Thymus (tissue), 11 donors: ENCODE results near the gene TIRAP. TPM values are rescaled to one million over a fixed set of nuclear protein-coding genes. Genes with fewer than 3 reads are reported as not detected.

Experiments used
- DNase-seq, 9 donors: peaks; one replicate each; pipeline ENCODE4 v3.0.0-alpha.2; 2013; ENCODE audit warnings: low spot score in 9 of 9, low read depth in 6 of 9, missing footprints in 1 of 9
- H3K27ac ChIP-seq, 2 donors: one replicate each; pipeline ENCODE4 v1.5.1; 2013; ENCODE audit warnings: control low read depth in 1 of 2, low read depth in 1 of 2, low read length in 1 of 2, mild to moderate bottlenecking in 1 of 2, moderate library complexity in 1 of 2
- H3K27me3 ChIP-seq, 2 donors: one replicate each; pipeline ENCODE4 v1.5.1; 2013; ENCODE audit warnings: low read length in 1 of 2; ENCODE audit not compliant: control insufficient read depth in 2 of 2, insufficient read depth in 1 of 2
- H3K36me3 ChIP-seq, 2 donors: one replicate each; pipeline ENCODE4 v1.5.1; 2013; ENCODE audit warnings: low read length in 1 of 2, mild to moderate bottlenecking in 1 of 2, moderate library complexity in 1 of 2; ENCODE audit not compliant: control insufficient read depth in 2 of 2, insufficient read depth in 2 of 2
- H3K4me1 ChIP-seq, 2 donors: one replicate each; pipeline ENCODE4 v1.5.1; 2013; ENCODE audit warnings: low read length in 2 of 2; ENCODE audit not compliant: control insufficient read depth in 2 of 2, insufficient read depth in 2 of 2
- H3K4me3 ChIP-seq, 2 donors: one replicate each; pipeline ENCODE4 v1.5.1; 2013; ENCODE audit warnings: low read length in 2 of 2, control low read depth in 1 of 2, mild to moderate bottlenecking in 1 of 2
- H3K9me3 ChIP-seq, 2 donors: one replicate each; pipeline ENCODE4 v1.5.1; 2013; ENCODE audit warnings: low read length in 1 of 2, mild to moderate bottlenecking in 1 of 2; ENCODE audit not compliant: control insufficient read depth in 2 of 2, insufficient read depth in 1 of 2
- WGBS: extraction: QIAGEN DNeasy Blood & Tissue Kit; methylation state at CpG from one replicate; pipeline ENCODE4 v1.1.7; 2013; 5-methylcytosine and 5-hydroxymethylcytosine counted together
- polyA plus RNA-seq: library from polyadenylated mRNA; stranded (reverse); fragments of 200-250 nt; gene quantifications from one replicate; pipeline ENCODE4 v1.2.3, GENCODE V29; 2013
- total RNA-seq: library from RNA; stranded (reverse); fragments of 120-200 nt; gene quantifications from one replicate; pipeline ENCODE4 v1.2.4, GENCODE V29; 2013
- donor health status: healthy.

TIRAP gene
- total and polyA plus RNA-seq, 2 donors = 1.8 to 4.8 TPM

DNA sequence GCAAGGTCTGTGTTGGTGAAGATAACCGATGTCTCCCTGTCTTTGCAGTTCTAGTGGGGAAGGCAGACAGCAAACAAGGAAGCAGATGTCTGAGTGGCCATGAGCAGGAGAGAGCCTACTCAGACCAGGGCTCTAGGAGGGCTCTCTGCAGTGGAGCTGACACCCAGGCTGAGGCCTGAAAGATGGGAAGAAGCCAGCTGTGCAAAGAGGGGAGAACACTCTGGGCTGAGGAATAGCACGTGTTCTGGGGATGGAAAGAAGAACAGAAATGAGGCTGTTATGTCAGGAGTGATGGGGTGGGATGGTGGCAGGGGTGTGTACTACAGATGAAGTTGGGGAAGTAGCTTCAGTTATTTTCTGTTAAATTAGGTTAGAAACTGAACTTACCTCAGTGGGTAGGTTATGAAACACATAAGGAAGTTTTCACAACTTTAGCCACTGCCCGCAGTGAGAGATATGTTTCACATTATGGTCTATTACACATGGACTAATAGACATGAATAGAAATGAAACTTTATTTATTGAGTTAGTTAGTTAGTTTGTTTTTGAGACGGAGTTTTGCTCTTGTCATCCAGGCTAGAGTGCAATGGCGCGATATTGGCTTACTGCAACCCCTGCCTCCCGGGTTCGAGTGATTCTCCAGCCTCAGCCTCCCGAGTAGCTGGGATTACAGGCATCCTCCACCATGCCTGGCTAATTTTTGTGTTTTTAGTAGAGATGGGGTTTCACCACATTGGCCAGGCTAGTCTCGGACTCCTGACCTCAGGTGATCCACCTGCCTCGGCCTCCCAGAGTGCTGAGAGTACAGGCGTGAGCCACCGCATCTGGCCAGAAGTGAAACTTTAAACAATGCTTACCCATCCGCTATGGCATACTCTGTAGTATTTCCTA, 28.8 kb downstream of the TIRAP start:
- WGBS = 95% methylated on average over 14 of the region's 14 CpGs
- no peak overlapping the region for H3K27ac ChIP-seq
- H3K27me3 ChIP-seq = no peaks in the 10 kb centered on the region
- no peak for DNase-seq
- no peaks in the 10 kb centered on the region for H3K9me3 ChIP-seq
- no peak overlapping the region for H3K4me3 ChIP-seq
- peaks cover 6 to 19% of the 10 kb centered on the region in 2 donors for H3K36me3 ChIP-seq
- peaks cover 0 to 7% of the 10 kb centered on the region in 2 donors for H3K4me1 ChIP-seq

DNA sequence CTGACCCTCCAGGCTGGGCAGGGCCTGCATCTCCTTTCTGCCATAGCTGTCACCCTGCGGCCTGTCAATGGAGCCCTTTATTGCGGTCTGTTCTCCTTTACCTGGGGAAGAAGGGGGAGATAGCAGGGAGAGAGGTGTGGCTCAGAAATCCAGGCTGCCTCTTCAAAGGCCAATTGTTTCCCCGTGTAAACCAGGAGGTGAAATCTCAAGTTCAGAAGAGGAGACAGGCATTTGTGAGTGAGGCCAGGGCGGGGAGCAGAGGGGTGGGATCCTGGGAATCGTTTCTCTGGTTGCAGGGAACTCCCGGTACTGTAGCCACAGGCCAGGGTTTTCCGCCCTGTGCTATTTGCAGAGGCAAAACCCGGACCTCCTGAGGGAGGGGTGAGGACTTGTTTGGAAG, 30.1 kb downstream of the TIRAP start:
- H3K4me3 ChIP-seq = no peak overlapping the region
- peaks cover 6 to 13% of the 10 kb centered on the region in 2 donors for H3K4me1 ChIP-seq
- H3K36me3 ChIP-seq = peaks cover 5 to 16% of the 10 kb centered on the region in 2 donors
- H3K27me3 ChIP-seq = no peaks in the 10 kb centered on the region
- 94% methylated on average over 8 of the region's 8 CpGs for WGBS
- H3K9me3 ChIP-seq = no peaks in the 10 kb centered on the region
- no peak overlapping the region for H3K27ac ChIP-seq
- DNase-seq = no peak

DNA sequence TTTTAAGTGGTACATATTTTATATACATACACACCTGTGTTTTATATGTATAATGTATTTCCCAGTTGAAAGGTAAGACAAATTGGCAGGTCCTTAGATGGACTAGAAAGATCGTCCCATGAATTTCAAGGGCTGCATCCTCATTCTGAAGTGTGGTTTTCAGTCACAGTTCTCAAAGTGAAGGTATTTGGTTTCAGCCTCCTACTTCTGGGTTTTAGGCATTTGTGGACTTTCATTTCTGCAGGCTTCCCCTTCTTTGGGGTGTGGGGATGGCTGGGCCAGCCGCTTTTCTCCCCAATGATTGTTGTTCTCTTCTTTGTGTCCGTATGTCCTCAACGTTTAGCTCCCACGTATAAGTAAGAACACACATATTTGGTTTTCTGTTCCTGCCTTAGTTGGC, 30.9 kb downstream of the TIRAP start:
- H3K4me3 ChIP-seq = no peak overlapping the region
- WGBS = 97% methylated on average over 5 of the region's 5 CpGs
- peaks cover 0 to 12% of the 10 kb centered on the region in 2 donors for H3K36me3 ChIP-seq
- peaks cover 15 to 22% of the 10 kb centered on the region in 2 donors for H3K4me1 ChIP-seq
- DNase-seq = no peak
- peaks cover 0 to 3% of the 10 kb centered on the region in 2 donors for H3K9me3 ChIP-seq
- H3K27ac ChIP-seq = no peak overlapping the region
- H3K27me3 ChIP-seq = no peaks in the 10 kb centered on the region

DNA sequence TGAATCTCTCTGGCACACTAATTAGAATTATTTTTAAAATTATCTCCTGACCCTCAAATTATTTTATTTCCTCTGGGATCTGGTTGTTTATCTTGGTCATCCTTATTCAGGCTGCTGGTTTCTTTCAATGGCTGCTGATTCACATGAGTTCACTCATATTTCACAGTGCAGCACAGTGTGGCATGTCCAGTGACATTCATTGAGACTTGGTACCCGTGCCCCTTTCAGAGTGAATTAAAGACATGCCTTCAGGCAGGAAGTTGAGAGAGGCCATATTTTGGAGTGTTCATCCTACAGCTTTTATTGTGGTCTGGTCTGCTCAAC, 34.5 kb downstream of the TIRAP start:
- Histone ChIP-seq H3K36me3 (peaks cover 0 to 5% of the 10 kb centered on the region in 2 donors), H3K4me3 (no peak overlapping the region), H3K9me3 (peaks cover 0 to 3% of the 10 kb centered on the region in 2 donors), H3K4me1 (peaks cover 23 to 39% of the 10 kb centered on the region in 2 donors), H3K27ac (peak overlapping the region; percentile 77 to 91), H3K27me3 (no peaks in the 10 kb centered on the region)
- DNase-seq = no peak
- 3% methylated on average over 1 of the region's 1 CpG for WGBS

DNA sequence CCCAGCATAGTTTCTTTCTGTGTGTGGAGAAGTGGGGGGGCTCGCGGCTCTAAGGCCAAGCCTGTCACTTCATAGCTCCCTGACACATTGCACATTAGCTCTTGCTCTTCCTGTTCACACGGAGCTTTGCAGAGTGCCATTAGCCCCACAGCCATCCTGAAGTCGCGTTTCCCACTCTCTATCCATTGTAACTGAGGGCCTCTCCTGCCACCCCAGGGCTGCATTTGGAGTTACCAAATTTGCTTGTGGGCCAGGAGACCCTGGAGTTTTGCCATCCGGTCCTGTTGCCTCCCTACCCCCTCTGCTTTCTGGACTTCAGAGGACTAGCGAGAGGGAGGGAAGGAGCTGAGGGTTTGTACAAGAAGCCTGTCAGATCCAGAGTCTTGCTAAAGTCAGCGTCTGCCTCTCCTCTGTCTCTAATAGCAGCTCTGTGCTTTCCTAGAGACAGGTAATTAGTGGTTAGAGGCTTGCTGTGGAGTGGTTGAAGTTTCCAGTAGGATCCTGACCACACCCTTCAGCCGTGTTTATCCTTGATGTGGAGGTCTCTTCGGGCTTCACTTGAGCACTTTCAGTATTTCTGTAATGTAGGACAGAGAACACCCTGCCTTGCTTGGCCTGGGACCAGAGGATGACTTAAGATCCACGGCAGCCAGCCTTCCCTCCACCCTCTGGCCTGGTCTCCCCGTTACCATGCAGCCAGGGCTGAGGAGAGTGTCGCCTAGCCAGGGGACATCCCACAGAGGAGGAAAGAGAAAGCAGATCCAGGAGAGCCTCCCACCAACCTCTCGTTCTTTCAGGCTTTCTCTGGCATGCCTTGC, 35.1 kb downstream of the TIRAP start:
- H3K4me3 ChIP-seq = no peak overlapping the region
- H3K27ac ChIP-seq = peak overlapping the region; percentile 81 to 91
- peaks cover 0 to 2% of the 10 kb centered on the region in 2 donors for H3K36me3 ChIP-seq
- peaks cover 0 to 3% of the 10 kb centered on the region in 2 donors for H3K9me3 ChIP-seq
- peaks cover 23 to 39% of the 10 kb centered on the region in 2 donors for H3K4me1 ChIP-seq
- 33% methylated on average over 14 of the region's 14 CpGs for WGBS
- H3K27me3 ChIP-seq = no peaks in the 10 kb centered on the region
- DNase-seq = peak in 2 of 9 donors; percentile 20 to 54

DNA sequence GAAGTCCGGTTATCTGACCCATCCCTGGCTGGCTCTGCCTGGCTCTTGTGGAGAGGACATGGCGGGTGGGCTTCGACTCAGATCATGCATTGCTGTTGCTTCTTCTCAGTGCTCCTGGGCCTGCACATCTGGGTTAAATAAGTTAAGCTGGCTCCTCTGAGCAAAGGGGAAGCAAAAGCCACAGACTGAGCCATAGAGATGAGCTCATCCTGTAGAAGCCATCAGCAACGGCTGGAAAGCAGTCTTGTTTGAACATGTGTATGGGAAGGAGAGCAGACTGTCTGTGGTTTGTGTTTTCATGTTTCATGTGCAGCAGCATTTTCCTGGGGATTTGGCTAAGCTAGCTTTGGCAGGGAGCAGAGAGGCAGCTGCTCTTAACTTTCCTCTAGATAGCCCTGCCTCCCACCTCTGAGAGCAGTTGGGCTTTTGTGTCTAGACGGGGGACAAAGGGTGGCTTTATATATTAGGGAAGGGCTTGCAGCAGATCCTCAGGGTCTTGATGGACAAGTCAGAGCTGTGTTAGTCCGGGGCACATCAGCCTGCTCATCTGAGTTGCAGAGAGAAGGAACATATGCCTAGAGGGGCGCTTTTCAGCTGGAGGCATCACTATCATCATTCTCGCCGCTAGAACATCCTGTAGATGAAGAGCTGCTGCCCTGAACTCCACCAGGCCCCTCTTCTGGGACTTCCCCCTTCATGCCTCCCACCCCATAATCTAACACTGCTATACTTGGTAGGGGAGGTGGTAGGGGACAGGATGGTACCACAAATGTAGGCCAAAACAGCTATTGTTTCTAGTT, 35.9 kb downstream of the TIRAP start:
- Histone ChIP-seq H3K4me1 (peaks cover 23 to 39% of the 10 kb centered on the region in 2 donors), H3K4me3 (no peak overlapping the region)
- WGBS = 7% methylated on average over 9 of the region's 9 CpGs

DNA sequence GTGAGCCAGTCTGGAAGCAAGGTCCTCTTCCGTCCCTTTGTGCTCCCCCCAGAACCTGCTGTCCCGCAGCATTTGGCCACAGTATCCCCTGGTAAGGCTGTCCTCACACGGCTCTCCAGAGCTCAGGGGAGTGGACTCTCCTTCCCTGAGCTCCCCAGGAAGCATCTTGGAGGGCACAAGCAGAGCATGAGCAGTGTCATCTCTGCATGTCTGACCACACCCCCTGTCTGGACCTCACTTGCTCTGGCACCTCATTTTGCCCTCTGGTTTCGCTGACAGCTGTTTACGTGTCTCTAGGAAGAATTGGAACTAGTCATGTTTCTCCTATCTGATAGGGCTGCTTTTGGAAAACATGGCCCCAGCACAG, 36.5 kb downstream of the TIRAP start:
- no peaks in the 10 kb centered on the region for H3K27me3 ChIP-seq
- no peak for DNase-seq
- H3K27ac ChIP-seq = peak overlapping the region; percentile 22 to 91
- peaks cover 23 to 39% of the 10 kb centered on the region in 2 donors for H3K4me1 ChIP-seq
- 72% methylated on average over 5 of the region's 5 CpGs for WGBS
- H3K9me3 ChIP-seq = peaks cover 0 to 3% of the 10 kb centered on the region in 2 donors
- no peak overlapping the region for H3K4me3 ChIP-seq
- no peaks in the 10 kb centered on the region for H3K36me3 ChIP-seq

More for the DNA sequence above, 35.9 kb downstream of the TIRAP start:
- Histone ChIP-seq H3K9me3 (peaks cover 0 to 3% of the 10 kb centered on the region in 2 donors), H3K27ac (peak overlapping the region; percentile 81 to 91), H3K36me3 (no peaks in the 10 kb centered on the region), H3K27me3 (no peaks in the 10 kb centered on the region)
- peak in 6 of 9 donors; percentile 46 to 83 (median 58) for DNase-seq

DNA sequence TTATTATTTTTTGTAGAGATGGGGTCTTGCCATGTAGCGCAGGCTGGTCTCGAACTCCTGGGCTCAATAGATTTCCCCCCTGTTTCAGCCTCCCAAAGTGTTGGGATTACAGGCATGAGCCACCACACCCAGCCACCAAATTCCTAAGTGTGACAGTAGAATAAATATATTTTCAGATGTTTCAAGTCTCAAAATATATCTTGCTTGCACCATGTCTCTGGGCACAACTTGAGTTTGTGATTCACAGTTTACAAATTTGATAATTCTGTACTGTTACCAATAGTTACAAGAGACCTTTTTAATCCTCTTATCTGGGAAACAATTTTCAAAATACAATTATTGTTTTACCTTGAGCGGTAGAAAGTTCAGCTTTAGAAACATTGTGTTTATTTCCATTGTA, 40.1 kb downstream of the TIRAP start:
- Histone ChIP-seq H3K4me1 (peaks cover 17 to 36% of the 10 kb centered on the region in 2 donors), H3K4me3 (no peak overlapping the region), H3K9me3 (peaks cover 0 to 3% of the 10 kb centered on the region in 2 donors), H3K27ac (no peak overlapping the region), H3K27me3 (no peaks in the 10 kb centered on the region), H3K36me3 (no peaks in the 10 kb centered on the region)
- no peak for DNase-seq
- over 99% methylated on average over 3 of the region's 3 CpGs for WGBS
